ENCODE measurements around the gene ZFHX3. TPM values are rescaled to one million over a fixed set of nuclear protein-coding genes. Genes with fewer than 3 reads are reported as not detected.
A peak's percentile ranks its signal among the peaks of the same experiment; 100 is the strongest.

ZFHX3 gene
- total and polyA plus RNA-seq, 2 experiments from 2014 or later: 2.8 to 3.9 TPM

DNA sequence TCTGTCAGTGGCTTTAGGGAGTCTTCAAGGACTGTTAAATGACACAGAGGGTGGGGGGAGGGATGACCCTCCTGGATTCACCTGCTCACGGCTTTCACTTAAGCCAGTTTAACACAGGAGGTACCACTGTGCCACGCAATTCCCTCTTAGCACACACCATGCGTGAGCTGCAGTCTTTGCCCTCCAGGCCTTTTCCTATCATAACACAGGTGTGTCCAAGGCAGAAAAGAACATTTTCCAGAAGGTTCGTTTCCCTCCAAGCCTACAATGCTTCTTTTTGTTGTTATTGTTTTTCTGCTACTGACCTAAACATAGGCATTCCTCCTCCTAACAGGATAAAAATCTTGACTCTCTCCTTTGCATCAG lies 1.1 kb downstream of the ZFHX3 start:
- peaks cover 39% of the 10 kb centered on the region for H3F3A ChIP-seq (ENCODE audit: insufficient read depth)
- WGBS, 2 experiments (ENCODE audit: low coverage in 1 of 2, low lambda C conversion rate in 2 of 2, missing lambda C conversion rate in 2 of 2): 48 to 51% methylated on average over 4 of the region's 4 CpGs
- H3K36me3 ChIP-seq (ENCODE audit: low read depth): no peaks in the 10 kb centered on the region
- in situ Hi-C loops (cut with MboI): no loop called here
- no peak for DNase-seq
- no peaks in the 10 kb centered on the region for H4K20me1 ChIP-seq (ENCODE audit: insufficient read depth)
- peaks cover 86% of the 10 kb centered on the region for H3K79me2 ChIP-seq (ENCODE audit: insufficient read depth)
- H3K27me3 ChIP-seq (replicated peaks; ENCODE audit: insufficient read depth): no peaks in the 10 kb centered on the region
- peak overlapping the region; percentile 90 for H3K4me2 ChIP-seq (ENCODE audit: unreplicated experiment)
- H3K27ac ChIP-seq: peak overlapping the region; percentile 61
- H3K9me2 ChIP-seq (ENCODE audit: insufficient read depth): no peaks in the 10 kb centered on the region
- peak overlapping the region; percentile 88 for H3K9ac ChIP-seq
- H3K4me1 ChIP-seq (ENCODE audit: insufficient read depth): peaks cover 53% of the 10 kb centered on the region
- H3K4me3 ChIP-seq: peak overlapping the region; percentile 76
- H3K9me3 ChIP-seq (ENCODE audit: low read depth): no peaks in the 10 kb centered on the region
- TF ChIP-seq EZH2 (IDR thresholded peaks at IDR 0.05; ENCODE audit: insufficient read depth, poor library complexity, severe bottlenecking) (no peak), EZH2phosphoT487 (IDR thresholded peaks at IDR 0.05; ENCODE audit: insufficient read depth, low read depth) (no peak)
- 0 out of 2 replicates have a peak overlapping the region, but pooled peaks have one; percentile 49 for H2AFZ ChIP-seq

DNA sequence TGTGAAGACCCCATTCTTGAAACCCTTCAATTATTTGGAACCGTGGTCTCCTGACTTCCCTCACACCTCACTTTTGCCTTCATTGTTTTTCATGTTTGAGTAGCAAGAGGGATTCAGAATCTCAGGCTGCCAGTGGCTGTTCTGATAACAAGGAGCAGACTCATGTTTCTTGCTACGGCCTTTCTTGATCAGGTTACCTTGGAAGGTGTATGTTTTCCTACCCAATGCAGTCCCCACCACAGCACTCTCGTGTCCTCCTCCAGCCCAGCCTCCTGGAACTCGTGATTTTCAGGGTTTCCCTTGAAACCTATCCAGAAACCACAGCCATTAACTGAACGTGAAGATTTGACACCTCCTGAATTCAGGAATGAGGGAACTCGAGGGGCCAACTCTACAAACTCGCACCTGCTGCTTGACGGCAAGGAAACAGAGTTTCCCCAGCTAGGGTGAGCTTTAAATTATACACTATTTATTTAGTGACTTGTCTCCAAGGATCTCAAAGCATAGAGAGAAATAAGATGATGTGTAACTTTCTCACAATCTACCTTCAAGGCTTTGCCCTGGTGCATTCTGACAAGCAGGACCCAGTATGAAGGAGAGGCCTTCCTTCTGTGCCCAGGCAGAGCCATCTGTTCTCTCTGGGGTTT lies 1.6 kb downstream of the ZFHX3 start:
- no peaks in the 10 kb centered on the region for H4K20me1 ChIP-seq (ENCODE audit: insufficient read depth)
- peak overlapping the region; percentile 76 for H3K4me3 ChIP-seq
- no peak for DNase-seq
- H3K9me3 ChIP-seq (ENCODE audit: low read depth): no peaks in the 10 kb centered on the region
- in situ Hi-C loops (cut with MboI): no loop called here
- peak overlapping the region; percentile 88 for H3K9ac ChIP-seq
- peaks cover 53% of the 10 kb centered on the region for H3K4me1 ChIP-seq (ENCODE audit: insufficient read depth)
- H3K79me2 ChIP-seq (ENCODE audit: insufficient read depth): peaks cover 86% of the 10 kb centered on the region
- no peaks in the 10 kb centered on the region for H3K9me2 ChIP-seq (ENCODE audit: insufficient read depth)
- H3K27me3 ChIP-seq (replicated peaks; ENCODE audit: insufficient read depth): no peaks in the 10 kb centered on the region
- H3F3A ChIP-seq (ENCODE audit: insufficient read depth): peaks cover 39% of the 10 kb centered on the region
- 73 to 76% methylated on average over 8 of the region's 8 CpGs for WGBS, 2 experiments (ENCODE audit: low coverage in 1 of 2, low lambda C conversion rate in 2 of 2, missing lambda C conversion rate in 2 of 2)
- no peak overlapping the region for H2AFZ ChIP-seq
- peak overlapping the region; percentile 90 for H3K4me2 ChIP-seq (ENCODE audit: unreplicated experiment)
- TF ChIP-seq EZH2 (IDR thresholded peaks at IDR 0.05; ENCODE audit: insufficient read depth, poor library complexity, severe bottlenecking) (no peak), EZH2phosphoT487 (IDR thresholded peaks at IDR 0.05; ENCODE audit: insufficient read depth, low read depth) (no peak)
- H3K27ac ChIP-seq: peak overlapping the region; percentile 61
- no peaks in the 10 kb centered on the region for H3K36me3 ChIP-seq (ENCODE audit: low read depth)

DNA sequence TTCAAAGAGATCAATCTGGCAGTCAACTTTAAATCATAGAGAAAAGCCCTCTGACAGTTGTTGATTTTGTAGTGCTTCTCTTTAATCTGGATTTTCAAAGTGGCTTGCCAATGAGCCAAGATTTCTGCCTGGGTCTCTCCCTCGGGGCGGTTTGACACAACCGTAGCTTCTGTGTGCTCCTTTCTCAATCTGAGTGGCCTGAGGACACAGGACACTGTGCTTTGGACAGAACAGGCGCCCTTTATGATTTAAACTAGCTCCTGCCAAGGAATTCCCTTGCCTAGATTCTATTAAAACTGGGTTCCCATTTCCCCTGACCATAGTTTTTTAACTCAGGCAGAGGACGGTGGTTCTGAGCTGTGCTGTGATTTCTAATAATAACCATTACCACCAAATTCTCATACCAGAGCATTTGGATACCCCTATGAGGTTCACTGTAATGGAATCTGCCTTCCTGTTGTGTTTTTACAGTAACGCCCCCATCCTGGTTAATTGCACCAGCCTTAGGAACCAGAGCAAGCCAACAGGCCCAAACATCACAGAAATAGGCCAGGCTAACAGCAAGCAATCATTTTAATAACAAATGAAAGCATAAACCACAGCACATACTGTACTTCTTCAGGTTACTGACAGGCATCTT lies 4.0 kb downstream of the ZFHX3 start:
- H3K79me2 ChIP-seq (ENCODE audit: insufficient read depth): peaks cover 86% of the 10 kb centered on the region
- peak; percentile 60 for DNase-seq
- WGBS, 2 experiments (ENCODE audit: low coverage in 1 of 2, low lambda C conversion rate in 2 of 2, missing lambda C conversion rate in 2 of 2): 63 to 67% methylated on average over 6 of the region's 6 CpGs
- in situ Hi-C loops (cut with MboI): no loop called here
- H4K20me1 ChIP-seq (ENCODE audit: insufficient read depth): no peaks in the 10 kb centered on the region
- peaks cover 37% of the 10 kb centered on the region for H3F3A ChIP-seq (ENCODE audit: insufficient read depth)
- no peaks in the 10 kb centered on the region for H3K27me3 ChIP-seq (replicated peaks; ENCODE audit: insufficient read depth)
- no peaks in the 10 kb centered on the region for H3K9me3 ChIP-seq (ENCODE audit: low read depth)
- H3K36me3 ChIP-seq (ENCODE audit: low read depth): no peaks in the 10 kb centered on the region
- peak overlapping the region; percentile 10; the same call in 1 of the 2 replicates for H3K4me3 ChIP-seq
- peak overlapping the region; percentile 27 for H3K9ac ChIP-seq
- H3K4me2 ChIP-seq (ENCODE audit: unreplicated experiment): peak overlapping the region; percentile 57
- 0 out of 2 replicates have a peak overlapping the region, but pooled peaks have one; percentile 3 for H2AFZ ChIP-seq
- H3K27ac ChIP-seq: peak overlapping the region; percentile 52
- peaks cover 50% of the 10 kb centered on the region for H3K4me1 ChIP-seq (ENCODE audit: insufficient read depth)
- H3K9me2 ChIP-seq (ENCODE audit: insufficient read depth): no peaks in the 10 kb centered on the region
- TF ChIP-seq EZH2phosphoT487 (IDR thresholded peaks at IDR 0.05; ENCODE audit: insufficient read depth, low read depth) (no peak), EZH2 (IDR thresholded peaks at IDR 0.05; ENCODE audit: insufficient read depth, poor library complexity, severe bottlenecking) (no peak)

DNA sequence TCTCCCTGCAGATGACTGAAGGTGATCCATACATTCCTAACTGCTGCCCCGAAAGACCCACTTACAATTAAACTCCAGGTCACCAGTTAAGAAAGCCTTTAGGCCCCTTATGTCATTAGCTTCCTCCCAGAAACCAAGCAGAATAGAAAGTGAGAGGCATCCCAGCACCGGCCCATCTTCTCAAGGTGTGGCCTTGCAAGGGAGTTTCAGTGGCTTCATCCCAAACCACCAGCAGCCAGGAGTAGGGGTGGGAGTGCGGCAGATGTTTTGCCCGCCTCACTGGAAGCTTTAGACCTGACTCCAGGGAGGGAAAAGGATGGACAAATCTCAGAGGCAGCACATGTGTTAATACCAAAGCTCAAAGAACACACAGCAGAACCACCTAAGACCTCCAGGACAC lies 5.1 kb downstream of the ZFHX3 start:
- Histone ChIP-seq H3K27ac (no peak overlapping the region), H3K4me3 (no peak overlapping the region), H3K4me2 (ENCODE audit: unreplicated experiment) (no peak overlapping the region), H3K79me2 (ENCODE audit: insufficient read depth) (peaks cover 91% of the 10 kb centered on the region), H3K9me3 (ENCODE audit: low read depth) (no peaks in the 10 kb centered on the region), H3K27me3 (replicated peaks; ENCODE audit: insufficient read depth) (no peaks in the 10 kb centered on the region), H3K9me2 (ENCODE audit: insufficient read depth) (no peaks in the 10 kb centered on the region), H3K4me1 (ENCODE audit: insufficient read depth) (peaks cover 44% of the 10 kb centered on the region), H3K36me3 (ENCODE audit: low read depth) (no peaks in the 10 kb centered on the region), H3K9ac (no peak overlapping the region), H2AFZ (no peak overlapping the region), H3F3A (ENCODE audit: insufficient read depth) (peaks cover 31% of the 10 kb centered on the region), H4K20me1 (ENCODE audit: insufficient read depth) (no peaks in the 10 kb centered on the region)
- no peak for TF ChIP-seq EZH2phosphoT487 (IDR thresholded peaks at IDR 0.05; ENCODE audit: insufficient read depth, low read depth)
- no peak for TF ChIP-seq EZH2 (IDR thresholded peaks at IDR 0.05; ENCODE audit: insufficient read depth, poor library complexity, severe bottlenecking)
- no peak for DNase-seq
- in situ Hi-C loops (cut with MboI): no loop called here
- WGBS, 2 experiments (ENCODE audit: low coverage in 1 of 2, low lambda C conversion rate in 2 of 2, missing lambda C conversion rate in 2 of 2): 84 to 88% methylated on average over 4 of the region's 4 CpGs

All from GM23248 (cell line).